KOPT-K1 (cell line): ENCODE data around the gene THAP11.
A peak's percentile ranks its signal among the peaks of the same experiment; 100 is the strongest.

Source experiments
- H3K27ac ChIP-seq: fragments of 200-600 bp; sonication (generic); 2 replicates; pipeline ENCODE4 v1.5.1; 2016; ENCODE audit warnings: antibody characterized with exemption, mild to moderate bottlenecking, low read depth, low read length; ENCODE audit not compliant: poor library complexity, severe bottlenecking
- H3K36me3 ChIP-seq: fragments of 200-600 bp; sonication (generic); 2 replicates; pipeline ENCODE4 v1.5.1; 2017; ENCODE audit warnings: antibody characterized with exemption, mild to moderate bottlenecking, low read length, moderate library complexity; ENCODE audit not compliant: insufficient read depth
- H3K9me3 ChIP-seq: fragments of 200-600 bp; sonication (generic); 2 replicates; pipeline ENCODE4 v1.5.1; 2017; ENCODE audit warnings: antibody characterized with exemption, low read length, mild to moderate bottlenecking; ENCODE audit not compliant: insufficient read depth, poor library complexity, severe bottlenecking

THAP11 gene

DNA sequence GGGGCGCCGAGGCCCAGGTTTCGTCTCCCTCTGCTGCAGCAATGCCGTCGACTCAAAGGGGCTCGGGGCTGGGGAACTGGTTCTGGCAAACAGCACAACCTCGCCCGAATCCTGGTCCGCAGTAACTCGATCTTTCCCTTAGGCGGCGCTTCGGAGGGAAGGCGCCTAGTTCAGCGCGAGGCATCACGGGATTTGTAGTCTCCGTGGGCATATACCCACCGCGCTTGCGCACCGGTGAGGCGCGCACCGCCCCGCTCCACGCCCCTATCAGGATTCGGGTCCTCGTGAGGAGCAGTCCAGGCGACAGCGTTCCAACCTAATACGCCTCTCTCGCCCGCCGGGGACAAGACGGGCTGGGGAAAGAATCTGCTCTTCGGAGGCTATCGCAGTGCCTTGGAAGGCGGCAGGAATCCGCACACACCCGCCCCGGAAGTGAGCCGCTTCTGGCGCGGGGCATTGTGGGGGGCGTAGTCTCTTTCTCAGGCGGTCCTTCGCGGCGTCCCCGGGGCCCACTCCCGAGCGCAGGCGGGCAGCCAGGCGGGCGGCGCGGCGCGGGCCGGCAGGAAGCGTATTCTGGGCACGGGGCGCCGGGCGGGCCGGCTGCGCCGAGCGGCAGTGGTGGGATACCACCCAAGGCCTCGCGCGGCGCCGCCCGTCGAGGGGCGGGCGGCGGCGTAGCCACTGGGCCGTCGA, at the start of gene THAP11:
Gene THAP11 (plus strand): TSS at position 505 of the 693 bp plus-strand sequence. CDS start 235 bp downstream, outside the sequence.
- Histone ChIP-seq H3K27ac (peak within 1 kb of the TSS; percentile 98), H3K36me3 (peaks cover 11% of the 10 kb centered on the region), H3K9me3 (no peaks in the 10 kb centered on the region)

DNA sequence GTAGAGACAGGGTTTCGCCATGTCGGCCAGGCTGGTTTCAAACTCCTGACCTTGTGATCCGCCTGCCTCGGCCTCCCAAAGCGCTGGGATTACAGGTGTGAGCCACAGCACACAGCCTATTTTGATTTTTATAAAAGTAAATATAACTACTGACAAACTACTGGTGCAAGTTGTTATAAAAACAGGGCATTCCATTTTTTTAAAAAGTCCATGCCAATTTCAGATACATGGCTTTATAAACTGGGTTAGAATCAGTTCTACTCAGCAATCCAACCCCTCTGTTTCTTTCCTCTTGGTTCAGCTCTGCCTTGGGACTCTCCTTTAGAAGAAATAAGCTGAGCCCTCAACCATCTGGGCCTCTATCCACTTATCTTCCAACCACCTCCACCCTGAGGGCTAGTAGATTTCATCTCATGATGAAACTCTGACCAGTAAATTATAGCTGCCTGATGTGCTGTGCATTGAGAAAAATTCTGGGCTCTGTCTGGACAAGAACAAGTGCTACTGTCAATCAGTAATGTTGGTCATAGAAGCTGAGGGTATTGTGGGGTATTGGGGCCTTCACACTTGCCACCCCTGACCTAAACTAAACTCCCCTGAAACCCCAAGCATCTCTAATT, 45.9 kb upstream of the THAP11 start:
- Histone ChIP-seq H3K9me3 (no peaks in the 10 kb centered on the region), H3K36me3 (peaks cover 49% of the 10 kb centered on the region), H3K27ac (no peak overlapping the region)

- H3K36me3 ChIP-seq: peaks cover 65% of the 10 kb centered on the region
- H3K9me3 ChIP-seq: no peaks in the 10 kb centered on the region
- H3K27ac ChIP-seq: peak overlapping the region; percentile 62
Measured at GRCh38 chr16:67800338-67800926, 41.7 kb upstream of the THAP11 start.

DNA sequence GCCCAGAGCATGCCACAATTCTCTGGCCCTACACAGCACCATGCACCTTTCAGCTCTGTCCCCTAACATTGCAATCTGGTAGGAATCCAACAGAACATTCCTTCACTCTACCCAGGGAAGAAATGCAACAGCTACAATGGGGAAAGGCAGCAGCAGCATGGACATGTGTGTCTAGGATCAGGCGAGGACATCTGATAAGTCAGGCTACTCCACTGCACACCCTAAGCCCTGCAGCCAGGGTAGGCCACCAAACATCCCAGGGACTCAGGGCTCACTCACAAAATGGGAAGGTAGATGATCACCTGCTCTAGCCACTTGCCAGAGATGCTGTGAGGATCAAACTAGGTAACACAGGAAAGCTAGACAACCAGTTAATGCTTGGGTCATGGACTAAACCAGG, 40.9 kb upstream of the THAP11 start:
- Histone ChIP-seq H3K9me3 (no peaks in the 10 kb centered on the region), H3K27ac (peak overlapping the region; percentile 62), H3K36me3 (peaks cover 62% of the 10 kb centered on the region)

GRCh38 chr16:67801883-67802282, 40.2 kb upstream of the THAP11 start:
- peak overlapping the region; percentile 62 for H3K27ac ChIP-seq
- H3K36me3 ChIP-seq: peaks cover 55% of the 10 kb centered on the region
- H3K9me3 ChIP-seq: no peaks in the 10 kb centered on the region

DNA sequence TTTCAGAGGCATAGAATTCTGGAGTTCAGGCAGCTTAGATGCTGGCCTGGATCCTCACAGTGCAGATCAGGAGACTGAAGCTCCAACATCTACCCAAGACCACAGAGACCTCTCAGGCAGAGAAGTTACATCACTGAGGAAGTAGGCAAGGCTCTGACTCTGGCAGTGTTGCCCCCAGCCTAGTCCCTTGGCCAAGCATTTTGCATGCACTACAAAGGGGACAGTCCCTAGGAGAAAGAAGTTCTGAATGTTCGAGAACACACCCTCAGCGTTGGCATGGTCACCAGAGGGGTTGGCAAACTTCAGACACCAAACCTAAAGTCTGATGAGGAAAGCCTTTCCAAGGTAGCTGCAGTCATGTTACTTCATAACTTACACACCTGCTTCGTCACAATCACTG, 38.2 kb upstream of the THAP11 start:
- H3K36me3 ChIP-seq: peaks cover 40% of the 10 kb centered on the region
- H3K27ac ChIP-seq: no peak overlapping the region
- no peaks in the 10 kb centered on the region for H3K9me3 ChIP-seq

GRCh38 chr16:67804853-67805542, 37.1 kb upstream of the THAP11 start:
- H3K27ac ChIP-seq: peak overlapping the region; percentile 84
- no peaks in the 10 kb centered on the region for H3K9me3 ChIP-seq
- H3K36me3 ChIP-seq: peaks cover 31% of the 10 kb centered on the region

GRCh38 chr16:67805718-67806427, 36.2 kb upstream of the THAP11 start:
- H3K9me3 ChIP-seq: no peaks in the 10 kb centered on the region
- H3K27ac ChIP-seq: peak overlapping the region; percentile 84
- H3K36me3 ChIP-seq: peaks cover 22% of the 10 kb centered on the region

- Histone ChIP-seq H3K27ac (peak within 1 kb of the TSS; percentile 84), H3K36me3 (peaks cover 17% of the 10 kb centered on the region), H3K9me3 (no peaks in the 10 kb centered on the region)
Measured at GRCh38 chr16:67806428-67807147, 35.5 kb upstream of the THAP11 start, which contains the start of the genes RANBP10 and TSNAXIP1. TSS of gene RANBP10 (minus strand) at chr16:67806560. CDS start at chr16:67806536, 24 bp downstream. TSS of gene TSNAXIP1 (plus strand) at chr16:67806889. CDS start at chr16:67807150, 261 bp downstream.

- peaks cover 17% of the 10 kb centered on the region for H3K36me3 ChIP-seq
- peak overlapping the region; percentile 84 for H3K27ac ChIP-seq
Measured at GRCh38 chr16:67807148-67807682, 34.9 kb upstream of the THAP11 start.

GRCh38 chr16:67811899-67812298, 30.2 kb upstream of the THAP11 start:
- Histone ChIP-seq H3K36me3 (no peaks in the 10 kb centered on the region), H3K27ac (no peak overlapping the region), H3K9me3 (no peaks in the 10 kb centered on the region)

More at GRCh38 chr16:67807148-67807682, 34.9 kb upstream of the THAP11 start:
- H3K9me3 ChIP-seq: no peaks in the 10 kb centered on the region

GRCh38 chr16:67814567-67814966, 27.6 kb upstream of the THAP11 start:
- H3K9me3 ChIP-seq: no peaks in the 10 kb centered on the region
- no peak overlapping the region for H3K27ac ChIP-seq
- H3K36me3 ChIP-seq: no peaks in the 10 kb centered on the region

DNA sequence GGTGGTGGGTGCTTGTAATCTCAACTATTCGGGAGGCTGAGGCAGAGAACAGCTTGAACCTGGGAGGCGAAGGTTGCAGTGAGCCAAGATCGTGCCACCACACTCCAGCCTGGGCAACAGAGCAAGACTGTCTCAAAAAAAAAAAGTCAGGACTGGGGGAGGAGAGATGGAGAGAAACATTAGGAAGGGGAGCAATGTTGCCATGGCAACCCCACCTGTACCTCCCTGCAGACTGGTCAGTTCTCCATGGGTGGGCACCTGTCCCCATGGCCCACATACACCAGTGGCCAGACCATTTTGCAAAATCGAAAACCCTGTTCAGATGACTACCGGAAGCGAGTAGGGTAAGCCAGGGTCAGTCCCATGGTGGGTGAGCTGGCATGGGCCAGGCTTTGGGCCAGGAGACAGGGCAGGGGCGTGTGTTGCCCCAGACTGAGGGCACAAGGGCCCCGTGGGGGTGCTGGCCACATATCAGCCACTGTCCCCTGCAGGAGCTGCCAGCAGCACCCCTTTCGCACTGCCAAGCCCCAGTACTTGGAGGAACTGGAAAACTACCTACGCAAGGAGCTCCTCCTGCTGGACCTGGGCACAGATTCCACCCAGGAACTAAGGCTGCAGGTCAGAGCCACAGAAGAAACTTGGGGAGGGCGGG, 21.4 kb upstream of the THAP11 start:
- Histone ChIP-seq H3K27ac (no peak overlapping the region), H3K9me3 (no peaks in the 10 kb centered on the region), H3K36me3 (no peaks in the 10 kb centered on the region)
